ENCODE data around the gene STARD8.

- TF ChIP-seq CTCF (IDR thresholded peaks at IDR 0.05) (no peak), POLR2A (IDR thresholded peaks at IDR 0.05) (no peak), POLR2AphosphoS5 (IDR thresholded peaks at IDR 0.05; ENCODE audit: insufficient read depth in 1 of 2, low read depth in 1 of 2) (no peak)
These were observed 48.6 kb upstream of the STARD8 start for GRCh38 chrX:68598841-68599240.

Measured in vagina (tissue), 2 donors.